22Rv1 (cell line): Measurements from ENCODE around the gene RAP1GAP.

ENCODE experiments used
- CTCF ChIP-seq: fragments of 450-650 bp; IDR thresholded peaks from 2 replicates; pipeline ENCODE4 v1.5.1; 2017; ENCODE audit warnings: mild to moderate bottlenecking
- ZFX ChIP-seq: fragments of 450-650 bp; IDR thresholded peaks from 2 replicates; pipeline ENCODE4 v1.6.1; 2017; ENCODE audit warnings: antibody characterized with exemption, borderline replicate concordance

GRCh38 chr1:21691739-21692138 is 22.6 kb upstream of the RAP1GAP start:
- TF ChIP-seq CTCF (no peak), ZFX (no peak)
